Hematopoietic multipotent progenitor cell (in vitro differentiated cells): ENCODE data around the gene NRBF2. TPM values are rescaled to one million over a fixed set of nuclear protein-coding genes. Genes with fewer than 3 reads are reported as not detected.

Experiments used
- small RNA-seq: library from RNA; depleted of rRNA; stranded (forward); fragments of <200 nt; gene quantifications from one replicate; pipeline ENCODE3, GENCODE V24; 2012
- total RNA-seq: library from RNA; depleted of rRNA; stranded (reverse); fragments of >200 nt; gene quantifications from one replicate; pipeline ENCODE4 v1.2.3, GENCODE V29; 2012

The NRBF2 gene
- total RNA-seq, 1 donor, result 5.4 TPM

Small RNA genes lying within 50 kb of the gene (small RNA-seq; reads per million reads assigned to genes)
- not detected for gene RNU6-543P
